HL-60 (cell line): ENCODE results near the gene XKR7.

ENCODE experiments used
- DNase-seq, 2 experiments: peaks; one replicate each; pipeline ENCODE4 v3.0.0-alpha.2; 2010 to 2020; ENCODE audit warnings: low read depth in 1 of 2, low spot score in 1 of 2
- H3K27ac ChIP-seq: fragments of 250-450 bp; sonication (Bioruptor Pico); replicated peaks from 2 replicates; pipeline ENCODE4 v1.5.1; 2020; ENCODE audit warnings: mild to moderate bottlenecking, moderate library complexity
- H3K27me3 ChIP-seq: fragments of 250-450 bp; sonication (Bioruptor Pico); 2 replicates; pipeline ENCODE4 v1.5.1; 2021; ENCODE audit warnings: mild to moderate bottlenecking, moderate library complexity; ENCODE audit not compliant: insufficient read depth, poor library complexity, severe bottlenecking
- H3K4me3 ChIP-seq: replicated peaks from 2 replicates; pipeline ENCODE4 v1.5.1; 2011; ENCODE audit warnings: mild to moderate bottlenecking, control low read depth, low read length; ENCODE audit not compliant: insufficient read depth
- CTCF ChIP-seq: IDR thresholded peaks from one replicate; pipeline ENCODE4 v1.5.1; 2011; ENCODE audit warnings: low read length, control low read depth, inconsistent platforms; ENCODE audit not compliant: insufficient read depth
- GABPA ChIP-seq: IDR thresholded peaks from 2 replicates; pipeline ENCODE4 v1.6.1; 2012; ENCODE audit warnings: low read depth
- POLR2AphosphoS5 ChIP-seq: IDR thresholded peaks from 2 replicates; pipeline ENCODE4 v1.6.1; 2012; ENCODE audit warnings: low read depth
- REST ChIP-seq: IDR thresholded peaks from 2 replicates; pipeline ENCODE4 v1.6.1; 2012; ENCODE audit warnings: low read depth; ENCODE audit not compliant: insufficient replicate concordance
- SPI1 ChIP-seq: IDR thresholded peaks from 2 replicates; pipeline ENCODE4 v1.6.1; 2012; ENCODE audit warnings: low read depth, mild to moderate bottlenecking, borderline replicate concordance

XKR7 gene

GRCh38 chr20:31974951-31975487 is 7.1 kb downstream of the XKR7 start:
- TF ChIP-seq REST (no peak), SPI1 (no peak), POLR2AphosphoS5 (no peak), CTCF (no peak), GABPA (no peak)
- H3K27me3 ChIP-seq = peaks cover 10% of the 10 kb centered on the region
- H3K4me3 ChIP-seq = no peak overlapping the region
- H3K27ac ChIP-seq = no peak overlapping the region
- DNase-seq = no peak

DNA sequence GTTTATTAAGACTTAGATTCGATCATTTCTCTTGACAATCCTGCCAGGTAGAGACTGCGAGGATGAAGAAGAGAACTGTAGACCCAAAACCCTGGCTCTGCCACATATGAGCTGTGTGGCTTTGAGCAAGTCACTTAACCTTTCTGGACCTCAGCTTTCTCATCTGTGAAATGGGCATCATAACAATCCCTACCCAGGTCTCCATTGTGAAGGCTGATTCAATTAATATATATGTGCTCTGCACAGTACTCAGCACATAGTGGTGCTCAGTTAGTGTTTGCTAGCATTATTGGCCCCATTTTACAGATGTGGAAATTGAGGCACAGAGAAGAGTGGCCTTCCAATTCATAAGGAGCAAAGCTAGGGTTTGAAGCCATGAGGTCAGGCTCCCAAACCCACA is 7.9 kb downstream of the XKR7 start:
- Histone ChIP-seq H3K27ac (no peak overlapping the region), H3K4me3 (no peak overlapping the region), H3K27me3 (peaks cover 4% of the 10 kb centered on the region)
- no peak for TF ChIP-seq POLR2AphosphoS5
- no peak for TF ChIP-seq REST
- TF ChIP-seq SPI1 = no peak
- no peak for TF ChIP-seq CTCF
- no peak for TF ChIP-seq GABPA
- DNase-seq = no peak

GRCh38 chr20:31977080-31977479 is 9.1 kb downstream of the XKR7 start:
- no peak for DNase-seq
- H3K27ac ChIP-seq = no peak overlapping the region
- TF ChIP-seq POLR2AphosphoS5 (no peak), SPI1 (no peak), REST (no peak), GABPA (no peak), CTCF (no peak)
- H3K4me3 ChIP-seq = no peak overlapping the region
- H3K27me3 ChIP-seq = no peaks in the 10 kb centered on the region
